ENCODE results near the gene AUH.

Gene AUH

DNA sequence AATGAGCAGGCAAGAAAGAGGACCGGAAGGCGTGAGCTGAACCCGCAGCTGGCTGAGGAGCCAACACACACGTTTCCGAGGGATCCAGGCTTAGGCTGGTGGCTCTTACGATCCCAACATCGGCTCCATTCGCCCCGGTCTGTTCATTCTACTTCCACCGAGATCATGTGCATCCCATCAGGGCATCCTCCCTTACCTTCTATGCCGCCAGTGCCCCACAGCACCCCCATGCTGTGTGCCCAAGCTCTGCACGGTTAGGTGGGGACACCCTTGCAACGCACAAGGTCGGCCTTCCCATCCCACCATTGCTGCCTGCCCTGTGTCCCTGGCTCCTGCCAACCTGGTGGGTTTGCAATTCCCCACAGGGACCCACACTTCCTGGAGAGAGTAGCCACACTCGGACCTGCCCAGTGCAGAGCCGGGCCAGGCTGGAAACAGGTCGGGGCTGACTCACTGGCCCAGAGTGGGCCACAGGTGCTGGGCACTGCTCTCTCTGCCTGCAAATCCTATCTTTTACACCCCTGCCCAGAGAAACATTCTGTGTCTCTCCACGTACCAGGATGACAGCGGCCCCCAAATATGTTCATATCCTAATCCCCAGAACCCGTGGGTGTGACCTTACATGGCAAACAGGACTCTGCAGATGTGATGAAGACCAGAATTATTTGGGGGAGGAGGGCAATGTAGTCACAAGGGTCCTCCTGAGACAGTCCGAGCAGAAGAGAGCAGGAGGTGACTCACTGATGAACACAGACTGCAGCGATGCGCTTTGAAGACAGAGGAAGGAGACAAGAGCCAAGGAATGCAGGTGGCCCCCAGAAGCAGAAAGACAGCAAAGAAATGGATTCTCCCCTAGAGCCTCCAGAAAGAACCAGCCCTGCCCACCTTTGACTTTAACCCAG is 182.2 kb downstream of the AUH start:
- peaks cover 41% of the 10 kb centered on the region for H3K4me1 Mint-ChIP-seq
- H3K9me3 Mint-ChIP-seq, result no peaks in the 10 kb centered on the region
- H3K27ac Mint-ChIP-seq, result no peak overlapping the region
- no peak overlapping the region for H3K4me3 Mint-ChIP-seq
- ATAC-seq (no peak), DNase-seq (no peak)
- no peaks in the 10 kb centered on the region for H3K27me3 Mint-ChIP-seq

DNA sequence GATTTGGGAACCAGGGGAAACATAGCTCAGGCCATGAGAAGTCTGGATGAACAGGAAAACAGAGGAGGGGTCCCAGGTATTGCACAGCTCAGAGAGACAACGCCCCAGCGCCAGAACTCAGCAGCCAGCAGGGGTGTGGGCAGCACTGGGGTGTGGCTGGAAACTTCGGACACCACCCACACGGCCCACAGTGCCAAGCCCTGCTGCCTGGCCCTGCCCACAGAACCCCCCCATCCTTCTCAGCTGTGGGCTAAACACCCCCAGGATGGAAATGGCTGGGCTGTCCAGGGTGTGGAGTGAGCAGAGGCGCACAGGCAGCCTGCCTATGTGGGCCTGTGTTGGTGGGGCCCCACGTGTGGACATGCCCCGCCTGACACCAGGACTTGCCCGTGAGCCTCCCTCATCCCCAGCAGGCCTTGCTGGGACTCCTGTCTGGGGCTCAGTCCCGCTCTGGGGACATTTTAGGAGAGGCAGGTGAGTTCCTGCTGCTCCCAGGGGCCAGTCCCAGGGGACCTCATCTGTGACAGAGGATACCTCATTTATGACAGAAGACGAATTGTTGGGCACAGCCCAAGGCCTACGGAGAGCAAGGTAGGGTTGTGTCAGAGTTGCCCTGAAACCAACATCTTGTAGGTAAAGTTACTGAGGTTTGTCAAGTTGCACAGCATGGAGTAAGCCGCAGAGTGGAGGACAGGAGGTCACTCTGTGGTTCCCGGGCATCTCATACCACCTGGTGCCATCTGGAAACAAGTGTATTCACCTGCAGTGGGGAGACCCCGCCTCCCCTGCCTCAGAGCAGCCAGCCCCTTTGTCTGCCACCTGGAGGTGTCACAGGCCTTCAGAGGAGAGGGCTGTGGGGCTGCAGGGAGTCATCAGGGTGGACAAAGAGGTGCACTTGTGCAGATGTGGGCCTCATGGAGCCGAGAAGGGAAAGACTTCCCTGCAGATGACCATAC is 183.2 kb downstream of the AUH start:
- peak overlapping the region; percentile 69 to 96 for H3K27ac Mint-ChIP-seq
- H3K4me1 Mint-ChIP-seq, result peaks cover 48% of the 10 kb centered on the region
- no peaks in the 10 kb centered on the region for H3K9me3 Mint-ChIP-seq
- no peaks in the 10 kb centered on the region for H3K27me3 Mint-ChIP-seq
- ATAC-seq, result peak; percentile 45
- no peak for DNase-seq
- peak overlapping the region; percentile 68 to 75 for H3K4me3 Mint-ChIP-seq

GRCh38 chr9:91177661-91178280 is 183.9 kb downstream of the AUH start:
- ATAC-seq (peak; percentile 79), DNase-seq (peak in 1 of 2 donors; percentile 57)
- H3K27me3 Mint-ChIP-seq, result no peaks in the 10 kb centered on the region
- H3K4me3 Mint-ChIP-seq, result peak overlapping the region; percentile 68 to 75
- H3K27ac Mint-ChIP-seq, result peak overlapping the region; percentile 96 to 97
- peaks cover 48% of the 10 kb centered on the region for H3K4me1 Mint-ChIP-seq
- peaks cover 0 to under 1% of the 10 kb centered on the region in 2 donors for H3K9me3 Mint-ChIP-seq

DNA sequence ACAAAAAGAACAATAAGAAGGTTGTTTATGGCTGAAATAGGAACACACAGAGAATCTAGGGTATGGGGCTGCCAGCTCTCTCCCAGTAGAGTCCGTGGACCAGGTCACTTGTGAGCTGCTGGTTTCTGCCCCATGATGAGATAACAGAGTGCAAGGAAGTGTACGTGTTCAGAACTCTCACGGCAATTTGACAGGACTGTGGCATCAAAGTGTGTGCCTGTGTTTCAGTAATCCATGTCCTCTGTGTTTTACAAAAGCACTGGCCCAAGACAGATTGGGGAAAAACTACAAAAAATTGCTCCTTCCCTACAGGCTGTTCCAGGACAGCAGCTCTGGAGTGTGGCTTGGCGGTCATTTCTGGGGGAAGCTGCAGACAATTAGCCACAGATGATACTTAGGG is 184.6 kb downstream of the AUH start:
- Mint-ChIP-seq H3K4me3 (peak overlapping the region; percentile 68 to 75), H3K4me1 (peaks cover 48% of the 10 kb centered on the region), H3K9me3 (peaks cover 3 to 7% of the 10 kb centered on the region in 2 donors), H3K27ac (peak overlapping the region; percentile 96 to 97), H3K27me3 (no peaks in the 10 kb centered on the region)
- ATAC-seq (no peak), DNase-seq (no peak)

- no peak overlapping the region for H3K27ac Mint-ChIP-seq
- H3K9me3 Mint-ChIP-seq, result peaks cover 10 to 14% of the 10 kb centered on the region in 2 donors
- peaks cover 48% of the 10 kb centered on the region for H3K4me1 Mint-ChIP-seq
- ATAC-seq (no peak), DNase-seq (no peak)
- H3K27me3 Mint-ChIP-seq, result no peaks in the 10 kb centered on the region
- no peak overlapping the region for H3K4me3 Mint-ChIP-seq
These were observed 185.3 kb downstream of the AUH start for GRCh38 chr9:91176426-91176825.

GRCh38 chr9:91174772-91175171 is 186.9 kb downstream of the AUH start:
- no peak for ATAC-seq
- DNase-seq, result no peak
- Mint-ChIP-seq H3K27ac (no peak overlapping the region), H3K9me3 (peaks cover 17 to 26% of the 10 kb centered on the region in 2 donors), H3K4me3 (peak overlapping the region; percentile 45 to 73), H3K27me3 (no peaks in the 10 kb centered on the region), H3K4me1 (peaks cover 48% of the 10 kb centered on the region)

DNA sequence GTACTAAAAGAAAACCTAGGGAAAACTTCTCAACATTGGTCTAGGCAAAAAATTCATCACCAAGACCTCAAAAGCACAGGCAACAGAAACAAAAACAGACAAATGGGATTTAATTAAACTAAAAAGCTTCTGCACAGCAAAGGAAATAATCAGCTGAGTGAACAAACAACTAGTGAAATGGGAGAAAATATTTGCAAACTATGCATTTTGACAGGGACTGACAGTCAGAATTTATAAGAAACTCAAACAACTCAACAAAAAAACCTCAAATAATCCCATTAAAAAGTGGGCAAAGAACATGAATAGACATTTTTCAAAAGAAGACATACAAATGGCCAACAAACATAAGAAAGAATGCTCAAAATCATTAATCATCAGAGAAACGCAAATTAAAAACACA is 189.4 kb downstream of the AUH start:
- peaks cover 36% of the 10 kb centered on the region for H3K4me1 Mint-ChIP-seq
- no peak for ATAC-seq

DNA sequence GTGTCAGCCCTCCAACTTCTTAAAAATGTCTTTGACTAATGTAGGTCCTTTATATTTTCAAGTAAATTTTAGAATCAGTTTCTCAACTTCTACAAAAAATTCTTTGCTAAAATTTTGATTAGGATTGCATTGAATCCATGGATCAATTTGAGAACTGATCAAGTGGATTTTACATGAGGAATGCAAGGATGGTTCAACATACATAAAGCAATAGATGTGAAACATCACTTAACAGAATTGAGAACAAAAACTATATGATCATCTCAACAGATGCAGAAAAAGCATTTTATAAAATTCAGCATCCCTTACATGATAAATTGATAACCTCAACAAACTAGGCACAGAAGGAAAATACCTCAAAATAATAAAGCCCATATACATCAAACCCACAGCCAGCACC is 190.8 kb downstream of the AUH start:
- H3K9me3 Mint-ChIP-seq, result peaks cover 17 to 28% of the 10 kb centered on the region in 2 donors
- peaks cover 26% of the 10 kb centered on the region for H3K4me1 Mint-ChIP-seq
- DNase-seq (no peak), ATAC-seq (no peak)
- no peak overlapping the region for H3K4me3 Mint-ChIP-seq
- no peak overlapping the region for H3K27ac Mint-ChIP-seq
- H3K27me3 Mint-ChIP-seq, result no peaks in the 10 kb centered on the region

More for the DNA sequence above, 189.4 kb downstream of the AUH start:
- no peak overlapping the region for H3K4me3 Mint-ChIP-seq
- no peaks in the 10 kb centered on the region for H3K27me3 Mint-ChIP-seq
- H3K9me3 Mint-ChIP-seq, result peaks cover 17 to 28% of the 10 kb centered on the region in 2 donors
- DNase-seq, result no peak
- no peak overlapping the region for H3K27ac Mint-ChIP-seq

- Mint-ChIP-seq H3K27me3 (no peaks in the 10 kb centered on the region), H3K27ac (no peak overlapping the region), H3K4me3 (no peak overlapping the region), H3K9me3 (peaks cover 7 to 23% of the 10 kb centered on the region in 2 donors), H3K4me1 (peaks cover 42% of the 10 kb centered on the region)
- DNase-seq (no peak), ATAC-seq (no peak)
These were observed 194.8 kb downstream of the AUH start for GRCh38 chr9:91166796-91167366.

- Mint-ChIP-seq H3K4me1 (peaks cover 58% of the 10 kb centered on the region), H3K4me3 (peak overlapping the region; percentile 43 to 64), H3K27me3 (no peaks in the 10 kb centered on the region), H3K9me3 (peaks cover 0 to 4% of the 10 kb centered on the region in 2 donors), H3K27ac (peak overlapping the region in 1 of 2 donors; percentile 78)
- ATAC-seq, result peak; percentile 86
- peak; percentile 55 to 85 for DNase-seq
These were observed 196.8 kb downstream of the AUH start for GRCh38 chr9:91164724-91165520.

Measured in stimulated activated naive CD8-positive, alpha-beta T cell treated with anti-CD3 and anti-CD28 coated beads, Interleukin-15, amount 100 ng/mL, for 72 hours (primary cell).